ENCODE results near the gene LTV1. TPM values are rescaled to one million over a fixed set of nuclear protein-coding genes. Genes with fewer than 3 reads are reported as not detected.
A peak's percentile ranks its signal among the peaks of the same experiment; 100 is the strongest.
"Not testable (repeated sequence)": the region's sequence is repeated elsewhere in the genome, so short reads cannot be mapped to it uniquely, and the experiment has no call there.

The LTV1 gene
- total RNA-seq, 1 experiment from 2014 or later = 85.2 TPM

- no peak for DNase-seq (ENCODE audit: low read depth)
Measured at GRCh38 chr6:143842461-143842901, 657 bp upstream of the LTV1 start.

DNA sequence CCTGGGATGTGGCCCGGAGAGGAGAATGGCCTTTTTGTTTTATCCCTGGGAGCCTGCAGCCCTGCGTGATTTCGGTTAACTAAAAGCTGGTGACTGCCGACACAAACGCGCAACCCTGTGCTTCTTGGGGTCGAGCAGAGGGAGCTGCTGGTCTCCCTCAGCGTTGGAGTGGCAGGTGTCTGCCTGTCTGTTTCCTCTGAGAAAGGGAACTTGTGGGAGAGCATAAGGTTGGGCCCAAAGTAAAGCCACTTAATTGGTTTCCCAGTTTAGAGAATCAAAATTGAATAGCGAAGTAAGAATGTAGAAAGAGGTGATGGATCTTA is 500 bp downstream of the LTV1 start:
- DNase-seq (ENCODE audit: low read depth) = no peak

DNA sequence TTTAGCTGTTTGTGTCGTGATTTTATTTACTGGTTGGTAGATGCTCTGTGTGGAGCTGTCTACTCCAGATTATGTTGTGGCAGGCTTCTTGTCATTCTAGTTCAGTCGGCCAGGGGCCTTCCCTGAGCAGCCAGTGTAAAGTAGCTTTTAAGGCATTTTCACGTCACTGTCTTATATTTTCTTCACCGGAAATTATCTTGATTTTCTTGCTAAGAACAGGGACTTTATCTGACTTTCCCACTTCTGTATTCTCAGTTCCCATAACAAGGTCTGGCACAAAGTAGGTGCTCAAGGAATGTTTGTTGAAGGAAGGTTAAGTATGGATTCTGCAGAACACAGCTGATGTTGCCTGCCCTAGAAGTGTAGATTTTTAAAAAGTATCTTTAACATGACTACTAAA is 868 bp downstream of the LTV1 start:
- no peak for DNase-seq (ENCODE audit: low read depth)

GRCh38 chr6:143845033-143845432 is 1.9 kb downstream of the LTV1 start:
- no peak for DNase-seq (ENCODE audit: low read depth)

DNA sequence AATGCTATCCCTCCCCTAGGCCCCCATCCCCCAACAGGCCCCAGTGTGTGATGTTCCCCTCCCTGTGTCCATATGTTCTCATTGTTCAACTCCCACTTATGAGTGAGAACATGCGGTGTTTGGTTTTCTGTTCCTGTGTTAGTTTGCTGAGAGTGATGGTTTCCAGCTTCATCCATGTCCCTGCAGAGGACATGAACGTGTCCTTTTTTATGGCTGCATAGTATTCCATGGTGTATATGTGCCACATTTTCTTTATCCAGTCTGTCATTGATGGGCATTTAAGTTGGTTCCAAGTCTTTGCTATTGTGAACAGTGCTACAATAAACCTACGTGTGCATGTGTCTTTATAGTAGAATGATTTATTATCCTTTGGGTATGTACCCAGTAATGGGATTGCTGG is 8.6 kb downstream of the LTV1 start:
- not testable (repeated sequence) for DNase-seq (ENCODE audit: low read depth)

DNA sequence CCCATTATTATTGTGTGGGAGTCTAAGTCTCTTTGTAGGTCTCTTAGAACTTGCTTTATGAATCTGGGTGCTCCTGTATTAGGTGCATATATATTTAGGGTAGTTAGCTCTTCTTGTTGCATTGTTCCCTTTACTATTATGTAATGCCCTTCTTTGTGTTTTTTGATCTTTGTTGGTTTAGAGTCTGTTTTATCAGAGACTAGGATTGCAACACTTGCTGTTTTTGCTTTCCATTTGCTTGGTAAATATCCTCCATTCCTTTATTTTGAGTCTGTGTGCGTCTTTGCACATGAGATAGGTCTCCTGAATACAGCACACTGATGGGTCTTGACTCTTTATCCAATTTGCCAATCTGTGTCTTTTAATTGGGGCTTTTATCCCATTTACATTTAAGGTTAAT is 11.9 kb downstream of the LTV1 start:
- not testable (repeated sequence) for DNase-seq (ENCODE audit: low read depth)

GRCh38 chr6:143856762-143857161 is 13.6 kb downstream of the LTV1 start:
- DNase-seq (ENCODE audit: low read depth) = not testable (repeated sequence)

DNA sequence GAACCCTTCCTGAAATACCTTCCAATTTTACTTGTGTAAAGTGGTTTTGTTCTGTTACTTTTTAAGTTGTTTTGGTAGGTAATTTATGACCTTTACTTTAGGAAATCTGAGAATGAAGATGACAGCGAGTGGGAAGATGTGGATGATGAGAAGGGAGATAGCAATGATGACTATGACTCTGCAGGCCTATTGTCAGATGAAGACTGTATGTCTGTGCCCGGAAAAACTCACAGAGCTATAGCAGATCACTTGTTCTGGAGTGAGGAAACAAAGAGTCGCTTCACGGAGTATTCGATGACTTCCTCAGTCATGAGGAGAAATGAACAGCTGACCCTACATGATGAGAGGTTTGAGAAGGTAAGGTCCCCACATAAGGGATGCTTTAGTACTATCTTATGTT is 14.5 kb downstream of the LTV1 start:
- DNase-seq (ENCODE audit: low read depth) = no peak

DNA sequence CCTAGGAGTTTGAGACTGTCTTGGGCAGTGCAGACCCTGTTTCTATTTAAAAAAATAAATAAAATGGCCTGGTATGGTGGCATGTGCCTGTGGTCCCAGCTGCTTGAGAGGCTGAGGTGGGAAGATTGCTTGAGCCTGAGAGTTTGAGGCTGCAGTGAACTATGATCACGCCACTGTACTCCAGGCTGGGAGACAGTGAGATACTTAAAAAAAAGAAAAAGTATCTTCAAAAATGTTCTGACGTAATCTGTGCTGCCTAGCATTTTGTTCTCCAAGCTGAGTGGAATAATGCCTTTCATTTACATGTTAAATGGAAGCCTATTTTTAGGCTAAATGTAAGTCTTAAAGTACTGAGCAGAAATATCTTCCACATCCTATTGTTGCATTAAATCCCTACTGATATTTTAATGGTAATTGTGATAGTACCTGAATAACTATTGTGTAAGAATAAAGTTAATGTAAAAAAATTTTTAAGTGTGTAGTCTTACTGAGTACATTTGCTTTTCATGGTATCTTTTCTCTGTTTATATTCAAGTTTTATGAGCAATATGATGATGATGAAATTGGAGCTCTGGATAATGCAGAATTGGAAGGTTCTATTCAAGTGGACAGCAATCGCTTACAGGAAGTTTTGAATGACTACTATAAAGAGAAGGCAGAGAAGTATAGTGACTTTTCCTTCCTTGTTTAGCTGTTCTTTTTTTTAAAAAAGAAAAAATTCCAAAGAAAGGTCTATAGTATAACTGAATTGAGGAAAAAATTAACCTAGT is 16.9 kb downstream of the LTV1 start:
- no peak for DNase-seq (ENCODE audit: low read depth)

DNA sequence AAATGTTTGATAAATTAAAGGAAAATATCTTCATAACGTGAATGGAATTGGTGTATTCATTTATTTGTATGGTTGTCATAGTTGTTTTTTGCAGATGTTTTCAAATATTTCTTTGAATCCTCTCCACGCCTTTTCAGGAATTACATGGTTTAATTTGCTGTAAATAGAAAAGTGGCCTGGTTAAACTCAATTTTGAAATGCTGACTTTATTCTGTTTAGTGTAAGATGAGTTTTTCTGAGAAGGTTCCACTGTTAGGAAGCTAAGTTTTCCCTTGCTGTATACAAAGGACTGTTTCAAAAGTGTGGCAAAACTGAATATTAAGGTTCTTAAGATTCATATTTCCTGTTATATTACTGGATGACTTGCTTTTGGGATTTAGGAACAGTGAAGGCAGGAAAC is 20.6 kb downstream of the LTV1 start:
- no peak for DNase-seq (ENCODE audit: low read depth)

DNA sequence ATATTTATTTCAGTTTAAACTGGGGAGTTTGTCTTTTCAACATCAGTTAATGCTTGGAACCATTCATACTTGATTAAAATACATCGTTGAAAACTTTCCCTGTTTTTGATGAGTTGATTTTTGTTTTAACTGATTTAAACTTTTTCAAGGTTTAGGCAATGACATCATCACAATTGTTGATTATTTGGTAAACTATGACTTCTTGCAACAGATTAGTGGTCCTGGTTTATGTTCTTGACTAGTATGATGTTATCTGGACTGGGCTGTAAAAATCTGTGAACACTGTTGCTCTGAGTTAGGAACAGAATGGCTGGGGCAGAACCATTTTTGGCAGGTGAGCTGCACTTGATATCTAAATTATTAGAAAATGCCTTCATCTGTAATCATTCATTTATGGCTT is 21.1 kb downstream of the LTV1 start, which contains the start of gene ZC2HC1B:
Gene ZC2HC1B, plus strand, starts transcription at position 241 of the 400 bp plus-strand sequence. Its CDS starts 66 bp downstream, at position 307.
- no peak for DNase-seq (ENCODE audit: low read depth)

DNA sequence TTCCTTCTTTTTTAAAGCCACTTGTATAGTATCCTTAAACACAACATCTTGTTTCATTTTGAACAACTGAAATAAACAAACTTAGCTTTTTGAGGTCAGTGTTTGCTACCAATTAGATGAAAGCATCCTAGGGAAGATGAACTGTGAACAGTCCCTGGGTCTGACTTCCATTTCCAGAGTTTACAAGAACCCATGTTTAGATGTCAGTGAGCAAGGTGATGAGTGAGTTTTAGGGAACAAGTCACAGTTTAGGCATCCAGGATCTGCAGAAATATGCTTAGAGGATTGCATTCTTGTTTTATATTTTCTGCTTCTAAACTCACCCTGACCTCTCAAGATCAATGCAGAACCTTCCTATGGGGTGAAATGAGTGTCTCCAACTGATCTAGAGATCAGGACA is 24.1 kb downstream of the LTV1 start:
- DNase-seq (ENCODE audit: low read depth) = no peak

DNA sequence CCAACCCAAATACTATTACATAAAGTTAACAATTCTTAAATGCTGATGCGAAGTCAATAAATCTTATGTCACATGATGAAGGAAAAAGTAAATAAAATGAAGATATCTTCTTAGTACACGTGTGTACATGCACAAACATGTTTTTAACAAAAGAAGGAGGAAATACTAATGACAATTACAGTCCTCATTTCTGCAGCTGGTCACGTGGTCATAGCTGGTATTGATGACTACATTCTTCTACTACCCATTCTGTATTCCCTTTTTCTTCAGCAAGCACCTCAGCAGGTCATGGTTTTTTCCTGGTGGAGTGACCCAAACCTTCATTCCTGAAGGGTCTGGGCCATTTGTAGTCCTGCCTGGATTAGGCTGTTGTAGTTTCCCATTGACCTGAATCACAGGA is 25.7 kb downstream of the LTV1 start:
- not testable (repeated sequence) for DNase-seq (ENCODE audit: low read depth)

DNA sequence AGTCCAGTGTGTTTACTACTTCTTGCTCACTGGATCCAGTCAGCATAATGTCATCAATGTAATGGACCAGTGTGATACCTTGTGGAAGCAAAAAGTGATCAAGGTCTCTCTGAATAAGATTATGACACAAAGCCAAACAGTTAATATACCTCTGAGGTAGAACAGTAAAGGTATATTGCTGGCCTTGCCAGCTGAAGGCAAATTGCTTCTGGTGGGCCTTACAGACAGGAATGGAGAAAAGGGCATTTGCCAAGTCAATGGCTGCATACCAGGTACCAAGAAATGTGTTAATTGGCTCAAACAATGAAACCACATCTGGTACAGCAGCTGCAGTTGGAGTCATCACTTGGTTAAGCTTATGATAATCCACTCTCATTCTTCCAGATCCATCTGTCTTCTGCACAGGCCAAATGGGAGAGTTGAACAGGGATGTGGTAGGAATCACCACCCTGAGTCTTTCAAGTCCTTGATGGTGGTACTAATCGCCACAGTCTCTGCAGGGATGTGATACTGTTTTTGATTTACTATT is 28.1 kb downstream of the LTV1 start:
- not testable (repeated sequence) for DNase-seq (ENCODE audit: low read depth)

DNA sequence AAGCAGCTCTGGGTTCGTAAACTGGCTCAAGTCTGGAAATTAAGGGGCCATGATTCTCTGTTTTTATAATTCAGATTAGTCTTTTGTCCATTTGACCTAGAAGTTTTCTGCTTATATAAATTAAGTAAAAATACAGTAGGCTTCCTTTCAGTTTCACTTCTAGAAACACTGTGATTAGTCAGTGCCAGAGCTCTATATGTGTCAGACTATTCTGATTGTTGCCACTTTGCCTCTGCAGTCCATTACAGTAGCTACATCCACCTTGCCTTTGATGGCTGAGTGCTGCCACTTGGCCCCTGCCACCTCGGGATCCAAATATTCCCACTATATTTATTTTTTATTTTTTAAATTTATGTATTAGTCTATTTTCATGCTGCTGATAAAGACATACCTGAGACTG is 29.1 kb downstream of the LTV1 start:
- peak; percentile 28 for DNase-seq (ENCODE audit: low read depth)

DNA sequence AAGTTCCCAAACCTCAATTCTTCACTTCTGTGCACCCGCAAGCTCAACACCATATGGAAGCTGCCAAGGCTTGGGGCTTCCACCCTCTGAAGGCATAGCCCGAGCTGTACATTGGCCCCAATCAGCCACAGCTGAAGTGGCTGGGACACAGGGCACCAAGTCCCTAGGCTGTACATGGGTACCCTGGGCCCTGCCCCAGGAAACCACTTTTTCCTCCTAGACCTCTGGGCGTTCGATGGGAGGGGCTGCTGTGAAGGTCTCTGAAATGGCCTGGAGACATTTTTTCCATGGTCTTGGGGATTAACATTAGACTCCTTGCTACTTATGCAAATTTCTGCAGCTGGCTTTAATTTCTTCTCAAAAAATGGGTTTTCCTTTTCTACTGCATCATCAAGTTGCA is 30.5 kb downstream of the LTV1 start:
- DNase-seq (ENCODE audit: low read depth) = not testable (repeated sequence)

DNA sequence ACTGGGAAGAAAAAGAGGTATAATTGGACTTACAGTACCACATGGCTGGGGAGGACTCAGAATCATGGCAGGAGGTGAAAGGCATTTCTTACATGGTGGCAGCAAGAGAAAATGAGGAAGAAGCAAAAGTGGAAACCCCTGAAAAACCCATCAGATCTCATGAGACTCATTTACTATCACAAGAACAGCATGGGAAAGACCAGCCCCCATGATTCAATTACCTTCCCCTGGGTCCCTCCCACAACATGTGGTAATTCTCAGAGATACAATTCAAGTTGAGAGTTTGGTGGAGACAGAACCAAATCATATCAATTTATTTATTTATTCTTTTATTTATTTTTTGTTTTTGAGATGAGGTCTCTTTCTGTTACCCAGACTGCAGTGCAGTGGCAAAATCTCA is 31.4 kb downstream of the LTV1 start:
- DNase-seq (ENCODE audit: low read depth) = not testable (repeated sequence)

GRCh38 chr6:143877584-143878271 is 34.6 kb downstream of the LTV1 start:
- no peak for DNase-seq (ENCODE audit: low read depth)

- DNase-seq (ENCODE audit: low read depth) = peak; percentile 23
Measured at GRCh38 chr6:143878272-143878760, 35.2 kb downstream of the LTV1 start.

- DNase-seq (ENCODE audit: low read depth) = no peak
Measured at GRCh38 chr6:143880412-143880811, 37.3 kb downstream of the LTV1 start.

DNA sequence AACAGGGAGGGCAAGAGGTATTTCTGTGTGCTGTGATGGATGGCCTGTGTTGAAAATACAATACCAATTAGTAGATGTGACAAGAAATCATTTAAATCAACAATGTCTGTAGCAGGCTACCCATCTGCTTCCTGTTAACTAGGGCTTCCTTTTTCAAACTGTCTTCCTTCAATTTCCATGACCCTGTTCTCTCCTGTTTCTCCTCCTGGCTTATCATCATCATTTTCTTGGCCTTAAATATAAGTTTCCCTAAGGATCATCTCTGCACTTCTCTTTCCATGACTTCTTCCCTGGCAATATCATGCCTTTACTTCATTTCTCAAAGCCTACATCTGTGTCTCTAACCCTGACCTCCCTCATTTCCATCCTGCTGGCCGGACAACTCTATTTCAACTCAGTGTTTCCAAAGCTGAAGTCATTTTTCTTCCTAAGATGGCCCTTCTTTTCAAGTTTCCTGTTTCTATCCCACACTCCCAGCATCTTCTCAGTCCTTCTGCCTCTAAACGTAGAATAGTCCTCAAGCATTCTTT is 39.3 kb downstream of the LTV1 start:
- no peak for DNase-seq (ENCODE audit: low read depth)

DNA sequence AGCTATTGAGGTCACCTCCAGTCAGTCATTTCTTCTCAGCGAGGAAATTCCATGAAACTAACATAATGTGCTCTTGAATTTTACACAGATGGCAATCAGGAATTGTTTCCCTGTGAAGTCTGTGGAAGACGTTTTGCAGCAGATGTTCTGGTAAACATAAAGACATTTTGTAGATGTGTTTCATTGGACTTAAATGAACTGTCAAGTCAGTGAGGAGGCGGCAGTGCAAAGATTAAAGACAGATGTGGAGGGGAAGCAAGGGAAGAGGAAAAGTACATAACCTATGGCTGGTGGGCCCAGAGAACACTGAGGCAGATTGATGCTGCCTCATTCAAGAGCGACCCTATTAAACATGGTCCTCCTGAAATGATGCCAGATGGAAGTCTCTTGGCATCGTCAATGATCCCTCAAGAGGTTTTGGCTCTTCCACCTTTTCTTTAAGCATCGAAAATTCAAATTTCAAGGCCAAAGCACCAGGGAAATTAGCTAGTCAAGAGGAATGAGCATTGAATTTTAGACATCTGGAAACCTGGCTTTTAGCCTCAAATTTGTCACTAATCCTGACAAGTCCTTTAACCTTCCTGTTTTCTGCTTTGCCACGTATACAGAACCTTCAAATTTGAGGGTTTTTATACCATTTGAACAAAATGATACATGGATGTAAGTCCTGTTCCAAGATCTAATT is 41.2 kb downstream of the LTV1 start:
- DNase-seq (ENCODE audit: low read depth) = no peak
